T47D (cell line): ENCODE data around the gene MBD2.
"Not testable (repeated sequence)": the region's sequence is repeated elsewhere in the genome, so short reads cannot be mapped to it uniquely, and the experiment has no call there.

ENCODE experiments used
- DNase-seq, 2 experiments: peaks; one replicate each; pipeline versions ENCODE4 v3.0.0 to v3.0.0-alpha.2; 2011 to 2012; ENCODE audit warnings: low read depth in 1 of 2, low spot score in 1 of 2
- JUND ChIP-seq: IDR thresholded peaks from 2 replicates; pipeline ENCODE4 v1.6.1; 2012; ENCODE audit warnings: low read depth
- in situ Hi-C: cut with HindIII; loops from 2 replicates; pipeline ENCODE4 v1.10.0; 2016; ENCODE audit warnings: low sequenced_read_pairs, low pct_unique_long_range_greater_than_20kb

MBD2 gene

DNA sequence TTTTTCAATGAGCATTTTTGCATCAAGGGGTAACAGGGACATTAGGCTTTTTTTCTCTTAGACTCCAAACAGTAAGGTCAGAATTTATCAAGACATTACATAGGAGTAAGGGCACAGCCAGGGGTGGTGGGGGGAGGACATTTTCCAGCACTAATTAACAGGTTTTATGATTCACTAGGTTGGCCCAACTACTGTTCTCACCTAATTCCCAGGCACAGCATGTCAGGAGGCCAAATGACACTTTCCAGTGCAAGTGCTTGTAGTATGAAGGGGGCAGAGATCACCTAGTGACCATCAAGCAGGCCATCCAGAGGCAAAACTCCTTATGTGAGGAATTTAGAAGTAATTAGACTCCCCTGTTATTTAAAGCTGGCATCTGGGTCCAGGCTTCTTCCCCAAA is 3.9 kb upstream of the MBD2 start:
- TF ChIP-seq JUND, result no peak
- DNase-seq, result no peak
- in situ Hi-C loops, result no loop called here

DNA sequence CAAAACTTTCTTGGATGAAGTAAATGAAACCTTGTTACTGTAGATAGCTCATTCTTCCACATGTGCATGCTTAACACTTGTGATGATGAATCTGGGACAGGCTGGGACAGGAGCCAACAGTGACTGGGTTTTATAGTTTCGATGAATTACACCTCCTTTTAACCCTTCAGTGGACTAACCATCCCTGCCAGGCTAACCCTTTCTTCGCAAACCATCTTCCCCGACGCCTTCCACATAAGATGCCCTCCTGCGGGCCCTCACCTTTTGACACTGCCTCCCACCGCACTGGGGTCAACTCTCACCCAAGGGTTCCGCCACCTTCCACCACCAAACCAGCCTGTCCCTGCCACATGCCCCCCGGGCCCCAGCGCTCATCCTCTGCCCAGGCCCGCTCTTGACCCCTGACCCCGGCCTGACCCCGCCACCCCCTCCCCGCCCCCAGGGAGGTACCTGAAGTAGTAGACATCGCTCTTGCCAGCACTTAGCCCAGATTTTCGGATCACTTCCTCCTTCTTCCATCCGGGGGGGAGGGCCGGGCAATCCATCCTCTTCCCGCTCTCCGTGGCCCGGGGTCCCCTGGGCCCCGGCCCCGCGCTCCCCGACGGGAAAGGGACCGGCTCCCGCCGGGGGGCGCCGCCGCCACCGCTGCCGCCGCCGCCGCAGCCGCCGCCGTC is 764 bp downstream of the MBD2 start:
- TF ChIP-seq JUND, result no peak
- in situ Hi-C loops, result no loop called here
- peak in 1 of 2 experiments; percentile 46 for DNase-seq

DNA sequence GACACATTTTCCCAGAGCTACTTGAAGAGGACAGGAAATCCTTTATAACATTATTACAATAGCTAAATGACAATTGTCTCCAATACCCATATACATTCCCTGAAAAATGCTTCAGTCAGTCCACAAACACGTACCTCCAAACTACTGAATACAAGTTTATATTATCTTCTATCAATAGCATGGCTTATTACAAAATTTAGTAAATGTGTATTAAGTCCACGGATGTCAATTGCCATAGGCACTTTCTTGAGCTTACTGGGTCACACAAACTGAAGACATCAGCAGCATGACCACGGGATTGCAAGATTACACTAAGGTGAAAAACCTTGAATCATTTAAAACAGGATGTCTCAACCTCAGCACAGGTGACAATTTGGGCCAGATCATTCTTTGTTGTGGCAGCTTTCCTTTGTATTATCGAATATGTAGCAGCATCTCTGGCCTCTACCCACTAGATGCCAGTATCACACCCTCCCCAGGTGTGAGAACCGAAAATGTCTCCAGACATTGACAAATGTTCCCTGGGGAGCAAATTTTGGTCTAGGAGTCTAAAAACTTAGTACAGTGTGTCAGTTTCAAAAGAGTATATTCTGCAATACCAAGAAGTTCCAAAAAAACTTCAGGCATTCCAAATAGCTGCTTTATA is 1.4 kb downstream of the MBD2 start:
- DNase-seq, result peak in 1 of 2 experiments; percentile 57
- TF ChIP-seq JUND, result no peak
- in situ Hi-C loops, result no loop called here

DNA sequence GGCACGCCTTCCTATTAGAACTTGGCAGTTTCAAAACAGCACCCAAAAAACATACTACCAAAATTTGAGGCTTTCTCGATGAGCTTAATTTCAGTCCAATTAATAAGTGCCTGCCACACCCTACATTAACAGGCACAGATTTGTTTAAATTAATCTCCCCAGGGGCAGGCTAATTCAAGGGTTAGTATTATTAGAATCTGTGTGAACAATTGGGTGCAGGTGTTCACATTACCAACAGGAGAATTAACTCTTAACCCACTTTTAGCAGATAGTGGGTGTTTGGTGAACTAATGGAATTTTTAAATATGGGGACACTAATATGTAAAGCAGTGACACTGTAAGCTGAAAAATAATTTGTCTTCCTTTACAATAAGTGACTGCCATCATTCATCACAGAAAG is 4.1 kb downstream of the MBD2 start:
- in situ Hi-C loops, result no loop called here
- no peak for TF ChIP-seq JUND
- no peak for DNase-seq

DNA sequence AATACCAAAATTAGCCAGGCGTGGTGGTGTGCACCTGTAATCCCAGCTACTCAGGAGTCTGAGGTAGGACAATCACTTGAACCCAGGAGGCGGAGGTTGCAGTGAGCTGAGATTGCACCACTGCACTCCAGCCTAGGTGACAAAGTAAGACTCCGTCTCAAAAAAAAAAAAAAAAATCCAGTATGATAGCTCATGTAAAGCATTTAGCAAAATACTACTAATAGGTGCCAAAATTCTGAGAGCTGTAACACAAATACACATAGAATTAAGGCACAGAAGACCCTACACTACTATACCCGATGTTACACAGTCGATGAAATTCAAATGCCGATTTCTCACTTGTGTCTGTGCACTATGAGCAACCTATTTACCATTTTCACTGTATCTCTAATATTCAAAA is 5.7 kb downstream of the MBD2 start:
- not testable (repeated sequence) for DNase-seq

DNA sequence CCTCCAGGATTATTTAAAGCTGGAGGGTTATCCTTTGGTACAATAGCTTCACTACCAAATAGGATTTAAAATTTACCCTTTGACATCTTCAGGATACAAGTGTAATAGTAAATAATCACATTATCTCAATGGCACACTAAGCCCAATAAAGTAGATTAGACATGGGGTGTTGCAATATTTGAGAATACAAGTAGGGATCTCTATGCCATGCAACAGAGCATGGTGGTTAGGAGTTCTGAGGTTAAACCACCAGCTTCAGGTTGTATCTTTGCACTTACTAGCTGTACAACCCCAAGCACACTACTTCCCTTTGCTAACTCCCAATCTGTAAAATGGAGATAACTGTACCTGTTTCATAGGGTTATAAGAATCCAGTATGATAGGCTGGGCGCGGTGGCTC is 6.2 kb downstream of the MBD2 start:
- DNase-seq, result no peak
- in situ Hi-C loops, result no loop called here

More for the DNA sequence above, 5.7 kb downstream of the MBD2 start:
- in situ Hi-C loops, result not testable (repeated sequence)

GRCh38 chr18:54217624-54218023 is 6.8 kb downstream of the MBD2 start:
- no peak for TF ChIP-seq JUND
- in situ Hi-C loops, result no loop called here
- no peak for DNase-seq

More for the DNA sequence above, 6.2 kb downstream of the MBD2 start:
- TF ChIP-seq JUND, result no peak

DNA sequence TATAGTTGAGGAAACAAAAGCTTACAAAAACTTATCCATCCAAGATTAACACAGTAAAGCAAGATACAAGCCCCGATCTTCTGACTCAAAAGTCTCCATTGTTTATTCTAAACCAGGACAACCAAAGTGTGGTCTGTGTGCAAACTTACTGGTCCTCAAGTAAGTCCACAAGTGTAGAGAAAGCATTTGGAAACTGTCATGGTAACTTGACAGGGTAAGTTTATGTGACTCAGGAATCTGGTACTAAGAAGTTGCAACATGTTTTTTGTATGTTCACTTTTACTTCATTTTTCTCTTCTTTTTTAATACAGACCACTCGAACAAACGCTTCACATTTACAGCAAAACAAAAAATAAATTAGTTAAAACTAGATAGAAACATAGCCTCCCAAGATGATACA is 9.4 kb downstream of the MBD2 start:
- TF ChIP-seq JUND, result no peak
- DNase-seq, result no peak
- in situ Hi-C loops, result no loop called here

GRCh38 chr18:54210463-54210862 is 14.0 kb downstream of the MBD2 start:
- no peak for TF ChIP-seq JUND
- no peak for DNase-seq
- in situ Hi-C loops, result no loop called here

GRCh38 chr18:54209471-54210180 is 14.8 kb downstream of the MBD2 start:
- no peak for TF ChIP-seq JUND
- in situ Hi-C loops, result no loop called here
- peak in 1 of 2 experiments; percentile 35 for DNase-seq

GRCh38 chr18:54206447-54206846 is 18.0 kb downstream of the MBD2 start:
- no peak for TF ChIP-seq JUND
- no peak for DNase-seq
- in situ Hi-C loops, result no loop called here

- DNase-seq, result no peak
- in situ Hi-C loops, result no loop called here
- no peak for TF ChIP-seq JUND
Observed at GRCh38 chr18:54205959-54206358, 18.5 kb downstream of the MBD2 start.

DNA sequence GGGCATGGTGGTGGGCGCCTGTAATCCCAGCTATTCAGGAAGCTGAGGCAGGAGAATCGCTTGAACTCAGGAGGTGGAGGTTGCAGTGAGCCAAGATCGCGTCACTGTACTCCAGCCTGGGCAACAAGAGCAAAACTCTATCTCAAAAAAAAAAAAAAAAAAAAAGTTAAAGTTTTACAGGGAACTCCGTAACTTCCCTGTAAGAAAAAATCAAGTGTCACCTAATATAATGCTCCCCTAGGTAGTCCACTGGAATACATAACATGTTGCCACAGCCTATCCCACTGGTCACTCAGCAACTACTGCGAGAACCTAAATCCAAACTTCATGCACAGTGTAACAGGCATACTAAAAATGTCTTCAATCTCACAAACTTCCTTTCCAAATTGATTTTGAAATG is 19.0 kb downstream of the MBD2 start:
- DNase-seq, in situ Hi-C loops: not testable (repeated sequence)
